H1 (cell line): ENCODE results near the gene NECTIN1. TPM values are rescaled to one million over a fixed set of nuclear protein-coding genes. Genes with fewer than 3 reads are reported as not detected.

Experiments
- CTCF ChIA-PET: fragments of 300-600 bp; sonication (Branson Sonifier 250); formaldehyde crosslinking; loops from one replicate; lab custom pipeline; 2021; ENCODE audit not compliant: partially characterized antibody; lab: Charles Lee
- POLR2A ChIA-PET: fragments of 300-600 bp; sonication (Branson Sonifier 250); formaldehyde crosslinking; loops from one replicate; lab custom pipeline; 2021; ENCODE audit warnings: inconsistent platforms; ENCODE audit not compliant: partially characterized antibody; lab: Charles Lee
- DNase-seq, 2 experiments: peaks; one replicate each; pipeline versions ENCODE4 v3.0.0 to v3.0.0-alpha.2; 2010 to 2022; ENCODE audit warnings: low spot score in 2 of 2, low read depth in 1 of 2, mixed read lengths in 1 of 2
- FAIRE-seq: peaks from 2 replicates; lab custom pipeline; 2011; peaks lifted over from hg19 to GRCh38; lab: Jason Lieb, UNC
- H2AFZ ChIP-seq: 2 replicates; pipeline ENCODE4 v1.8.1; 2012; ENCODE audit warnings: low read length, inconsistent platforms
- H2AK5ac ChIP-seq: 2 replicates; pipeline ENCODE4 v1.6.1; 2013; ENCODE audit warnings: low read depth, low read length
- H2BK120ac ChIP-seq: replicated peaks from 2 replicates; pipeline ENCODE3; 2013; ENCODE audit warnings: low read depth, low read length, inconsistent platforms
- H2BK12ac ChIP-seq: 2 replicates; pipeline ENCODE4 v1.6.1; 2013; ENCODE audit warnings: low read depth, low read length
- H2BK15ac ChIP-seq: 2 replicates; pipeline ENCODE4 v1.6.1; 2013; ENCODE audit warnings: low read length
- H2BK20ac ChIP-seq: 2 replicates; pipeline ENCODE4 v1.6.1; 2013; ENCODE audit warnings: low read length
- H2BK5ac ChIP-seq: 2 replicates; pipeline ENCODE4 v1.6.1; 2013; ENCODE audit warnings: low read depth, low read length
- H3K14ac ChIP-seq: 2 replicates; pipeline ENCODE4 v1.6.1; 2013; ENCODE audit warnings: inconsistent platforms; ENCODE audit not compliant: insufficient read length
- H3K18ac ChIP-seq: 2 replicates; pipeline ENCODE4 v1.6.1; 2013; ENCODE audit warnings: low read length; ENCODE audit errors: extremely low read depth
- H3K23ac ChIP-seq: 2 replicates; pipeline ENCODE4 v1.6.1; 2013; ENCODE audit warnings: inconsistent platforms; ENCODE audit not compliant: insufficient read length
- H3K23me2 ChIP-seq: 2 replicates; pipeline ENCODE4 v1.6.1; 2013; ENCODE audit warnings: low read depth, low read length
- H3K27ac ChIP-seq: 2 replicates; pipeline ENCODE4 v1.6.1; 2011; ENCODE audit warnings: low read depth, low read length, inconsistent platforms
- H3K27me3 ChIP-seq, 4 experiments: replicated peaks in 1 of 4; 1 replicate in 1 of 4; 2 replicates in 3 of 4; pipeline versions ENCODE4 v1.6.1 to v1.8.1; 2011 to 2013; ENCODE audit warnings: low read length in 3 of 4, mild to moderate bottlenecking in 3 of 4, inconsistent platforms in 2 of 4, mixed read lengths in 2 of 4, moderate library complexity in 1 of 4; ENCODE audit not compliant: control insufficient read depth in 3 of 4, insufficient read depth in 3 of 4; ENCODE audit errors: extremely low read depth in 1 of 4
- H3K36me3 ChIP-seq, 4 experiments: 2 replicates each; pipeline versions ENCODE4 v1.6.1 to v1.8.1; 2011 to 2013; ENCODE audit warnings: mild to moderate bottlenecking in 4 of 4, low read length in 3 of 4, moderate library complexity in 2 of 4, control low read depth in 1 of 4, inconsistent platforms in 1 of 4; ENCODE audit not compliant: insufficient read depth in 4 of 4, control insufficient read depth in 2 of 4
- H3K4ac ChIP-seq: replicated peaks from 2 replicates; pipeline ENCODE3; 2013; ENCODE audit warnings: low read length, low read depth, mixed read lengths, inconsistent platforms; ENCODE audit not compliant: insufficient read length
- H3K4me1 ChIP-seq, 4 experiments: replicated peaks in 1 of 4; 1 replicate in 1 of 4; 2 replicates in 3 of 4; pipeline versions ENCODE4 v1.6.1 to v1.8.1; 2011 to 2013; ENCODE audit warnings: low read length in 3 of 4, inconsistent platforms in 2 of 4, mixed read lengths in 1 of 4; ENCODE audit not compliant: insufficient read depth in 4 of 4, control insufficient read depth in 3 of 4
- H3K4me2 ChIP-seq, 2 experiments: 2 replicates each; pipeline versions ENCODE4 v1.6.1 to v1.8.1; 2011 to 2013; ENCODE audit warnings: low read depth in 2 of 2, low read length in 2 of 2, control low read depth in 1 of 2, inconsistent platforms in 1 of 2, mild to moderate bottlenecking in 1 of 2; ENCODE audit not compliant: insufficient read depth in 1 of 2
- H3K4me3 ChIP-seq, 4 experiments: fragments of 200-600, 300-600 bp in 1 of 4; sonication (generic), shearing (Covaris generic), sonication (Bioruptor Twin) in 1 of 4; 2 replicates each; pipeline versions ENCODE4 v1.5.1 to v1.8.1; 2011 to 2016; ENCODE audit warnings: low read length in 4 of 4, low read depth in 3 of 4, control low read depth in 2 of 4, inconsistent platforms in 2 of 4, mild to moderate bottlenecking in 2 of 4, mixed read lengths in 1 of 4, moderate library complexity in 1 of 4; ENCODE audit not compliant: insufficient read depth in 2 of 4; ENCODE audit errors: extremely low read depth in 1 of 4
- H3K56ac ChIP-seq: replicated peaks from 2 replicates; pipeline ENCODE3; 2013; ENCODE audit warnings: low read depth, mild to moderate bottlenecking, mixed read lengths, low read length, inconsistent platforms; ENCODE audit not compliant: insufficient read length
- H3K79me1 ChIP-seq: 2 replicates; pipeline ENCODE4 v1.6.1; 2013; ENCODE audit warnings: low read depth, low read length, control low read depth
- H3K79me2 ChIP-seq, 2 experiments: 2 replicates each; pipeline versions ENCODE4 v1.6.1 to v1.8.1; 2012 to 2013; ENCODE audit warnings: low read length in 2 of 2, mild to moderate bottlenecking in 2 of 2, inconsistent platforms in 1 of 2; ENCODE audit not compliant: insufficient read depth in 2 of 2, control insufficient read depth in 1 of 2
- H3K9ac ChIP-seq, 4 experiments: replicated peaks in 1 of 4; 1 replicate in 1 of 4; 2 replicates in 3 of 4; pipeline versions ENCODE4 v1.6.1 to v1.8.1; 2011 to 2013; ENCODE audit warnings: low read depth in 3 of 4, low read length in 3 of 4, control low read depth in 2 of 4, mild to moderate bottlenecking in 2 of 4, moderate library complexity in 2 of 4, inconsistent platforms in 1 of 4; ENCODE audit errors: extremely low read depth in 1 of 4
- H3K9me3 ChIP-seq, 2 experiments: 2 replicates each; pipeline versions ENCODE4 v1.6.1 to v1.8.1; 2012 to 2013; ENCODE audit warnings: mild to moderate bottlenecking in 2 of 2, moderate library complexity in 2 of 2, control low read depth in 1 of 2, inconsistent platforms in 1 of 2, low read depth in 1 of 2, low read length in 1 of 2, mixed read lengths in 1 of 2; ENCODE audit not compliant: insufficient read depth in 2 of 2
- H4K20me1 ChIP-seq, 2 experiments: replicated peaks in 1 of 2; 2 replicates each; pipeline versions ENCODE3 to v1.8.1; 2011 to 2013; ENCODE audit warnings: inconsistent platforms in 2 of 2, low read length in 2 of 2, mild to moderate bottlenecking in 1 of 2; ENCODE audit not compliant: insufficient read depth in 2 of 2, control insufficient read depth in 1 of 2
- H4K5ac ChIP-seq: 2 replicates; pipeline ENCODE4 v1.6.1; 2013; ENCODE audit warnings: low read length, low read depth, mixed read lengths, inconsistent platforms; ENCODE audit not compliant: insufficient read length
- H4K8ac ChIP-seq: 2 replicates; pipeline ENCODE4 v1.8.0; 2013; ENCODE audit warnings: mild to moderate bottlenecking, moderate library complexity, low read length, inconsistent platforms; ENCODE audit not compliant: insufficient read depth; ENCODE audit errors: extremely low read depth
- H4K91ac ChIP-seq: replicated peaks from 2 replicates; pipeline ENCODE3; 2013; ENCODE audit warnings: low read length, mixed read lengths, inconsistent platforms; ENCODE audit not compliant: insufficient read length
- ATF2 ChIP-seq: IDR thresholded peaks from 2 replicates; pipeline ENCODE4 v1.6.1; 2012; ENCODE audit warnings: low read length, inconsistent platforms
- CREB1 ChIP-seq: IDR thresholded peaks from 2 replicates; pipeline ENCODE4 v1.6.1; 2012; ENCODE audit warnings: inconsistent platforms
- E2F6 ChIP-seq: IDR thresholded peaks from 2 replicates; pipeline ENCODE4 v1.6.1; 2012; ENCODE audit warnings: inconsistent platforms
- EZH2 ChIP-seq: fragments of 200-600 bp; sonication (generic); IDR thresholded peaks from 2 replicates; pipeline ENCODE4 v1.7.1; 2012; ENCODE audit warnings: low read depth, mild to moderate bottlenecking, moderate library complexity, low read length, inconsistent platforms; ENCODE audit not compliant: severe bottlenecking
- MAFK ChIP-seq: IDR thresholded peaks from 2 replicates; pipeline ENCODE4 v1.6.1; 2012; ENCODE audit warnings: low read depth, mild to moderate bottlenecking, improper control_type of control experiment, low read length
- POU5F1 ChIP-seq: IDR thresholded peaks from 2 replicates; pipeline ENCODE4 v1.6.1; 2011; ENCODE audit warnings: low read depth, mild to moderate bottlenecking, low read length, moderate library complexity
- RBBP5 ChIP-seq: IDR thresholded peaks from 2 replicates; pipeline ENCODE4 v1.7.1; 2012; ENCODE audit warnings: low read depth, mild to moderate bottlenecking, inconsistent platforms, low read length, moderate library complexity, borderline replicate concordance
- SRF ChIP-seq: IDR thresholded peaks from 2 replicates; pipeline ENCODE4 v1.6.1; 2011; ENCODE audit warnings: mild to moderate bottlenecking, low read depth, low read length, moderate library complexity
- YY1 ChIP-seq: IDR thresholded peaks from 2 replicates; pipeline ENCODE4 v1.6.1; 2011; ENCODE audit warnings: low read depth, mild to moderate bottlenecking, low read length
- WGBS, 2 experiments: shearing (Covaris generic) in 1 of 2; methylation state at CpG; one replicate each; pipeline versions ENCODE4 v1.1.6 to v1.1.7; 2013 to 2015; ENCODE audit warnings: low lambda C conversion rate in 2 of 2, mixed read lengths in 2 of 2, inconsistent platforms in 1 of 2, low coverage in 1 of 2, missing lambda C conversion rate in 1 of 2; ENCODE audit not compliant: insufficient replicate concordance in 2 of 2, insufficient coverage in 1 of 2, insufficient read length in 1 of 2; ENCODE audit errors: extremely low coverage in 1 of 2, missing lambda C conversion rate in 1 of 2; 5-methylcytosine and 5-hydroxymethylcytosine counted together
- polyA plus RNA-seq, 7 experiments: library from polyadenylated mRNA; depleted of rRNA in 3 of 7; stranded (reverse) in 5 of 7; unstranded in 2 of 7; fragments of >200 nt in 5 of 7; fragments of 200-250 nt in 2 of 7; gene quantifications; 1 replicate in 5 of 7; 2 replicates in 1 of 7; 4 replicates in 1 of 7; pipeline versions ENCODE4 v1.2.1 to v1.2.3, GENCODE V29; 2011 to 2013; ENCODE audit warnings: missing spikeins in 2 of 7, mixed read lengths in 2 of 7
- total RNA-seq: library from RNA; stranded (reverse); fragmentation: NEBNext Ultra II Directional; extraction: Animal tissue kit (Norgen Biotek cat#: 25700); gene quantifications from 2 replicates; pipeline ENCODE4 v1.2.1, GENCODE V29; 2021

The NECTIN1 gene
- total and polyA plus RNA-seq, 2 of the 8 experiments (the other 6 are each of a cell fraction or from before 2014, with no cell fraction given) = 43.2 to 97.7 TPM

- 88% methylated on average over 5 of the region's 5 CpGs; no CpG with 5 or more reads in 1 of the 2 experiments for WGBS, 2 experiments
- Histone ChIP-seq H4K8ac (no peak overlapping the region), H3K27ac (no peak overlapping the region), H3K27me3 (peaks cover 0 to 9% (median 0%) of the 10 kb centered on the region in 4 experiments; a peak in 2 of 7 replicates), H3K56ac (no peak overlapping the region), H3K4me1 (peaks cover 0 to 1% (median 0%) of the 10 kb centered on the region in 4 experiments; a peak in 3 of 7 replicates), H4K20me1 (no peaks in the 10 kb centered on the region), H3K4me2 (no peak overlapping the region), H3K4ac (no peak overlapping the region), H2BK15ac (no peak overlapping the region), H3K9ac (no peak overlapping the region), H3K23me2 (no peaks in the 10 kb centered on the region), H2BK12ac (no peak overlapping the region), H3K18ac (no peak overlapping the region), H2AK5ac (no peak overlapping the region), H3K14ac (no peak overlapping the region), H2BK120ac (no peak overlapping the region), H3K79me2 (no peaks in the 10 kb centered on the region), H2AFZ (no peak overlapping the region), H3K4me3 (no peak overlapping the region), H3K36me3 (no peaks in the 10 kb centered on the region), H3K23ac (no peak overlapping the region), H4K5ac (no peak overlapping the region), H2BK20ac (no peak overlapping the region), H3K9me3 (no peaks in the 10 kb centered on the region), H4K91ac (no peak overlapping the region), H3K79me1 (no peaks in the 10 kb centered on the region), H2BK5ac (no peak overlapping the region)
- CTCF ChIA-PET = interaction anchor here (0.6 to 4.4 kb wide), 7 partner anchors 14 to 387 kb away, joined by 3 to 15 read pairs (median 5); partner anchors contain the start of gene NECTIN1
- FAIRE-seq (no peak), DNase-seq (no peak)
- POLR2A ChIA-PET = no interaction called here
- no peak for TF ChIP-seq E2F6
- TF ChIP-seq SRF = no peak
- TF ChIP-seq POU5F1 = no peak
- no peak for TF ChIP-seq RBBP5
- TF ChIP-seq MAFK = no peak
- TF ChIP-seq YY1 = no peak
- TF ChIP-seq ATF2 = no peak
- no peak for TF ChIP-seq CREB1
- no peak for TF ChIP-seq EZH2
These were observed 28.4 kb upstream of the NECTIN1 start for GRCh38 chr11:119757378-119757777.
